Stimulated activated CD8-positive, alpha-beta memory T cell treated with anti-CD3 and anti-CD28 coated beads, Interleukin-15, amount 100 ng/mL, for 24 hours (primary cell): Measurements from ENCODE around the gene SESN1.
"Not testable (repeated sequence)": the region's sequence is repeated elsewhere in the genome, so short reads cannot be mapped to it uniquely, and the experiment has no call there.

Experiments used
- DNase-seq: peaks from one replicate; pipeline ENCODE4 v3.0.0-alpha.2; 2020; ENCODE audit warnings: low read depth

SESN1 gene

DNA sequence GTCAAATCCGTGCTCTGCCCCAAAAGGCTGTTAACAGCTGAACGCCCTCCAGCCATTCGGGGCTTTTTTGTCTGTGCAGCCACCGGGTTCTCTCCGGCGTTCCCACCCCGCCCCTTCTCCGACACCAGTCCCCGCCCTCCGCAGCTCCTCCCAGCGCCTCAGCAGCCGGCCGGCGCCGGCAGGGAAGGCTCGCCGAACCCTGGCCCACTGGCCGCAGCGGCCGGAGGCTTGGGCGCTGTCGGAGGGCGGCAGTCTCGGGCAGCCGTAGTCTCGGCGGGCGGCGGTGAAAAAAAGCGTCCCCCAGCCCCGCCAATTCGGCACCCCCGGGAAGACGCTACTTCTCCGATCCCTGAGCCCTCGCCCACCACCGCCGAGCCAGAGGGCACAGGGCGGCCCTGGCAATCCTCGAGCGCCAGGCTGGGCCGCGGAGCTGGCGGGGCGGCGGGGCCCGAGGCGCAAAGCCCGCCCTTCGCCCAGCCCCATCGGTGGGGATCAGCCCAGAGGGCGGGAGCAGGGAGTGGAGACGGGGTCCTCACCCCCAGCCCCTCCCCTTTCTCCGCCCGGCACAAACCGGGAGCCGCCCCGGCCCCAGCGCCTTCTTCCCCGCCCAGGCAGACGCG is at the start of gene SESN1:
TSS of gene SESN1 (minus strand) at position 431 of the 620 bp plus-strand sequence. CDS start 773 bp downstream, outside the sequence.
- DNase-seq, result peak; percentile 64

DNA sequence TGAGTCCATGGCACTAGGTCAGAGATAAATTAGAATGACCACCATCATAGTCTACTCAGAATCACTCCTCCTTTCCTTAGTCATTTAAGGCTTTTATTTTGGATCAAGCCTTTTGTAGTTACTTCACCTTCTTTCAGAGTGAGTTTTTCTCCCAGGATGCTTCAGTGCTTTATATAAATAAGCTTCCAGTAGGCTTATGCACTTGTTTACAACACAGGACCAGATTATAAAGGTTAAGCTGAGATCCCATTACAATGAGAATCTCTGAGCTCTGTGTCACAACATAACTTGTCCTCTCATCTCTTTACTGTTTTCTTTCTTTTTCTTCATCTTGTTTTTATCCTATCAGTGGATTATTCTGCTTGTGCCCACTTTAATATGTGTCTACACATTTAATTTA is 48.5 kb upstream of the SESN1 start:
- DNase-seq, result no peak

DNA sequence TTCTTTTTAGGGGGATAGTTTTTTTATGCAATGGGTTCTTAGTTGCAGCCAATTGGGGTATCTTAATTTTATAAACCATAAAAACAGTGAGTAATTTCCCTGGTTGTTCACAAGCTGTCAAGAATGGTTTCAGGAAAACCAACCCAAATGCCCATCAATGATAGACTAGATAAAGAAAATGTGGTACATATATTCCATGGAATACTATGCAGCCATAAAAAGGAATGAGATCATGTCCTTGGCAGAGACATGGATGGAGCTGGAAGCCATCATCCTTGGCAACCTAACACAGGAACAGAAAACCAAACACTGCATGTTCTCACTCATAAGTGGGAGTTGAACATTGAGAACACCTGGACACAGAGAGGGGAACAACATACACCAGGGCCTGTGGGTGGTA is 47.4 kb upstream of the SESN1 start:
- DNase-seq, result not testable (repeated sequence)

DNA sequence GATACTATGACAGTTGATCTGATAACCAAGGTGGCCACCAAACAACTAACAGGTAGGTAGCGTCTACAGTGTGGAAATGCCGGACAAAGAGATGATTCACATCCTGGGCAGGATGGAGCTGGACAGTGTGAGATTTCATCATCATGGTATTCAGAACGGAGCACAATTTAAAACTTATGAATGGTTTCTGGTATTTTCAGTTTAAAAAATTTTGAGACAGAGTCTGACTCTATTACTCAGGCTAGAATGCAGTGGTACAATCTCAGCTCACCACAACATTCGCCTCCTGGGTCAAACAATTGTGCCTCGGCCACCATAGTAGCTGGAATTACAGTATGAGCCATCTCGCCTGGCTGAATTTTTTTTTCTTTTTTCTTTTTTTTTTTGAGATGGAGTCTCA is 44.5 kb upstream of the SESN1 start:
- DNase-seq, result no peak

DNA sequence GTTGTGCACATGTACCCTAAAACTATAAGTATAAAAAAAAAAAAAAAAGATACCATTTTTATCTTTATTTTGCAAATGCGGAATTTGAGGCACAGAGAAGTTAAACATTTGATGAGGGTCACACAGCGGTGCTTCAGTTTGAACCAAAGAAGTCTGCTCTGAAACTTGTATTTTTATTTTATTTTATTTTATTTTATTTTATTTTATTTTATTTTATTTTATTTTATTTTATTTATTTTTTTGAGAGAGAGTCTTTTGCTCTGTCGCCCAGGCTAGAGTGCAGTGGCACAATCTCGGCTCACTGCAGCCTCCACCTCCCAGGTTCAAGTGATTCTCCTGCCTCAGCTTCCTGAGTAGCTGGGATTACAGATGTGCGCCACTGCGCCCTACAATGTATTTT is 41.9 kb upstream of the SESN1 start:
- not testable (repeated sequence) for DNase-seq

DNA sequence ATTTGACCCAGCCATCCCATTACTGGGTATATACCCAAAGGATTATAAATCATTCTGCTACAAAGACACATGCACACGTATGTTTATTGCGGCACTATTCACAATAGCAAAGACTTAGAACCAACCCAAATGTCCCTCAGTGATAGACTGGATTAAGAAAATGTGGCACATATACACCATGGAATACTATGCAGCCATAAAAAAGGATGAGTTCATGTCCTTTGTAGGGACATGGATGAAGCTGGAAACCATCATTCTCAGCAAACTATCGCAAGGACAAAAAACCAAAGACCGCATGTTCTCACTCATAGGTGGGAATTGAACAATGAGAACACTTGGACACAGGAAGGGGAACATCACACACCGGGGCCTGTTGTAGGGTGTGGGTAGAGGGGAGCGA is 41.4 kb upstream of the SESN1 start:
- DNase-seq, result not testable (repeated sequence)

DNA sequence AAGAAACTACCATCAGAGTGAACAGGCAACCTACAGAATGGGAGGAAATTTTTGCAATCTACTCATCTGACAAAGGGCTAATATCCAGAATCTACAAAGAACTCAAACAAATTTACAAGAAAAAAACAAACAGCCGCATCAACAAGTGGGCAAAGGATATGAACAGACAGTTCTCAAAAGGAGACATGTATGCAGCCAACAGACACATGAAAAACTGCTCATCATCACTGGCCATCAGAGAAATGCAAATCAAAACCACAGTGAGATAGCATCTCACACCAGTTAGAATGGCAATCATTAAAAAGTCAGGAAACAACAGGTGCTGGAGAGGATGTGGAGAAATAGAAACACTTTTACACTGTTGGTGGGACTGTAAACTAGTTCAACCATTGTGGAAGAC is 41.0 kb upstream of the SESN1 start:
- not testable (repeated sequence) for DNase-seq

DNA sequence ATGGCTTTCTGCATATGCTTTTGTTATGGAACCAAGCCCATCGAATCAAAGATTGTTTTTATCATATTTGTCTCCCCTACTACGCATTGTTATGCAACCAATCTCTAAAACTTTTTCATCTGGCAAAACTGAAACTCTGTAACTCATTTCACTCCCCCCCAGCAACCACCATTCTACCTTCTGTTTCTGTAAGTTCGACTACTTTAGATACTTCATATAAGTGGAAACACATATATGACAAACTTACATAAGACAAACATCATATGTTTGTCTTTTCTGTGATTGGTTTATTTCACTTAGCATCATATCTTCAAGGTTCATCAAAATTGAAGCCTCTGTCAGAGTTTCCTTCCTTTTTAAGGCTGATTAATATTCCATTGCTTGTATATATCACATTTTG is 35.4 kb upstream of the SESN1 start:
- DNase-seq, result no peak

DNA sequence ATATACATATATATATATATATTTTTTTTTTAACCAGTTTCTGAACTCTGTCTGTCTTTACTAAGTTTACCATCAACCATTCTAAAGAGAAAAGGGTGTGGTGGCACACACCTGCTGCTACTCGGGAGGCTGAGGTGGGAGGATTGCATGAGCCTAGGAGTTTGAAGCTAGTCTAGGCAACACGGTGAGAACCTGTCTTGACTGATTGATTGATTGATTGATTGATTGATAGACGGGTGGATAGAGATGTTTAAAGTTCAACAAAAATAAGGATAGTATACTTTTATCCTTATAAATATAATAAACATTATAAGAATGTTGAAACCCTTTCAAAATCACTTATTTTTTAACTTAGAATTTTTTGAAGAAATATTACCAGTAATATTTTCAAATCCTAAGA is 30.9 kb upstream of the SESN1 start:
- no peak for DNase-seq

DNA sequence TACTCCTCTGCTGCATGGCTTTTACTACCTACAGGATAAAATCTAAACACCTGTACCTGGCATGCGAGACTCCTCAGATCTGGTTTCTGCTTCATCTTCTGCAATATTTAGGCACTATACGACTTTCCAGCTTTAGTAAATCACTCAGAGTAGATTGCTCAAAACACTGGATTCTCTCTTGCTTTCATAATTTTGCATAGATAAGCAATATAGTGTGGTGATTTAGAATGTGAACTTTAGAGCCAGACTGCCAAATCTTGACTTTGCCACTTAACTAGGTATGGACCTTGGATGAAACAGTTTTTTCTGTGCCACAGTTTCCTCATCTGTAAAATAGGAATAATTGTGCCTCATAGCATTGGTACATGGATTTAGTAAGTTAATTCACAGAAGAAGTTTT is 29.6 kb upstream of the SESN1 start:
- no peak for DNase-seq

DNA sequence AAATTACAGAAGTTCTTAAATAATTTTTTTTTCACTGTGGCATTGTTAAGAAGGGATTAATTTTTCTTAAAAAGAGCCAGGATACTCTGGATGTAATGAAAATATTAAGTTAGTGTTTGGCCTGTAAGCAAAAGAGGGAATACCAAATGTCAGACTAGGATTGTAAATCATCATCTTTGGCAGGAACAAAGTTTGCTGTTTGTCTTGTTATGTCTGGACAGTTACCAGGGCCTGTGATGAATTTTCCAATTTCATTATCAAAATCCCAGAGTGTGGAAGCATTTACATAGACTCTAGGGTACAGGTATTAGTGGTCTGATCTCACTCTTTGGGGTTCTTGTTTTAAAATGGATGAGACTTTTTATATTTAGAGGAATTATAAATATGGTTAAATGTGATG is 26.8 kb upstream of the SESN1 start:
- DNase-seq, result no peak

DNA sequence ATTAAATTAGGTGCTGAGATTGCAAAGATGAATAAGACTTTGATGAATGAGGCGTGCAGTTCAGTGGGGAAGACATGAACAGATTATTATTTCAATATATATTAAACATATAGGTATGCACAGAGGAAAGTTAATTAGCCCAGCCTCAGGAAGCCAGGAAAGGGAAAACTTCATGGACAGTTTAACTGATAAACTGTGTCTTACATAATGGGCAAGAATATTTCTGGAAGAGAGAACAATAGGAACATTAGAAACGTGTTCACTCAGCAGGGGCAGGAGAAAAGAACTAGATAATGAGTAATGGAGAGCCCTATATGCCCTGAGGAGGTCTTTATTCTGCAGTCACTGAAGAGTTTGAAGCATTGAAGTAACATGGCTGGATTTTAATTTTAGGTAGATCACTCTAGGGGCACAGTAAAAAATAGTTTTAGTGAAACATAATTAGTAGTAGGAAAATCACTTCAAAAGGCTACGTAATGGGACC is 24.3 kb upstream of the SESN1 start:
- DNase-seq, result no peak

DNA sequence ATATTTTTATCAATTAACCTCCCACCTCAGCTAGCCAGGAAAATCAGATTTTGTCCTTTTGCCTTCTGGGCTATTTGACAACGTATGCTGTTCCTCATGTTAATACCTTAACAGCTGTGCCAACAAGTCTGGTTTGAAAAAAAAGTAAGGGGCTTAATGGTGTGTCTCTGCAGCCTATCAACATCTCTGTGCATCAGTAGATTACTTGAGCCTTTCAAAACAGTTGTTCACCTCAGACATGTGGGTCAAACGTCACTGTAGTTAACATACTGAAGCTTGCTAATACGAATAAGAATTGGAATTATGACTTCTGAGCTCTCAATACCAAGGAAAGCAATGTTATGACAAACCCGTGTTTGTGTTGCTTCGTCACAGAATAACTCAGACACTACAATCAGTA is 23.7 kb upstream of the SESN1 start:
- DNase-seq, result no peak

DNA sequence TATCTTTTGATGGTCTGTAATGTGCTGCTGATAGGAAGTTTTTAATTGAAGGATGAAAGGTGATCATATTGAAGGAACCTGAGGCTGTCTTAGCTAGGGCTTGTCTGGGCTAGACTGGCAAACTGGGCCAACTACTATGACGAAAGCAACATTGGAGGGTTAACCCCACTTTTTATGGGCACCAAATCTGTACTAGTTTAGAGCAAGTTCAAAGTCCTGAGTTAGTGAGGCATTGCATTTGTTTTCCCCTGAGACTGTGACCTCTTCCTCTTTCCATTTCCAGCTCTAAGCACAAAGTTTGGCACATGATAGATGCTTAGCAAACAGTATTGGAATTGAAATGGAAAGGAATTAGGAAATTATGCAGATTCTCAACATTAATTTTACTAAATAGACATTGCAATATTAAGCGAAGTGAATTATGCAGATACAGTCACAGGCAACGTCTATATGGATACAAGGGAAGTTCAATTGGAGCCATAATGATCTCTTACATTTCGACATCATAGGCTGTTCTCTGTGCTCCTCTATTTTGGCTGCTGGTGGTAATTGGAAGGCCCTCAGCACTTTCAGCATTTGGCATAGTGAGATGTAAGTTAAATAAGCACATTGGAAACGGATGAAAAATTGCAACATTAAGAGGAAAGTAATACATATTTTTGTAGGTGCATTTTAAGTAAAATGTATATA is 22.8 kb upstream of the SESN1 start:
- DNase-seq, result no peak

DNA sequence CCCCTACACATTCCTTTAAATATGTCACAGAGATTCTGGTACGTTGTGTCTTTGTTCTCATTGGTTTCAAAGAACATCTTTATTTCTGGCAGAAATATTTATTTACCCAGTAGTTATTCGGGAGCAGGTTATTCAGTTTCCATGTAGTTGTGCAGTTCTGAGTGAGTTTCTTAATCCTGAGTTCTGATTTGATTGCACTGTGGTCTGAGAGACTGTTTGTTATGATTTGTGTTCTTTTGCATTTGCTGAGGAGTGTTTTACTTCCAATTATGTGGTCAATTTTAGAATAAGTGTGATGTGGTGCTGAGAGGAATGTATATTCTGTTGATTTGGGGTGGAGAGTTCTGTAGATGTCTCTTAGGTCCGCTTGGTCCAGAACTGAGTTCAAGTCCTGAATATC is 18.0 kb upstream of the SESN1 start:
- not testable (repeated sequence) for DNase-seq

DNA sequence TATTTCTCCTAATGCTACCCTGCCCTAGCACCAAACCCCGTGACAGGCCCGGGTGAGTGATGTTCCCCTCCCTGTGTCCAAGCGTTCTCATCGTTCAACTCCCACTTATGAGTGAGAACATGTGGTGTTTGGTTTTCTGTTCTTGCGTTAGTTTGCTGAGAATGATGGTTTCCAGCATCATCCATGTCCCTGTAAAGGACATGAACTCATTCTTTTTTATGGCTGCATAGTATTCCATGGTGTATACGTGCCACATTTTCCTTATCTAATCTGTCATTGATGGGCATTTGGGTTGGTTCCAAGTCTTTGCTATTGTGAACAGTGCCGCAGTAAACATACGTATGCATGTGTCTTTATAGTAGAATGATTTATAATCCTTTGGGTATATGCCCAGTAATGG is 15.0 kb upstream of the SESN1 start:
- not testable (repeated sequence) for DNase-seq

DNA sequence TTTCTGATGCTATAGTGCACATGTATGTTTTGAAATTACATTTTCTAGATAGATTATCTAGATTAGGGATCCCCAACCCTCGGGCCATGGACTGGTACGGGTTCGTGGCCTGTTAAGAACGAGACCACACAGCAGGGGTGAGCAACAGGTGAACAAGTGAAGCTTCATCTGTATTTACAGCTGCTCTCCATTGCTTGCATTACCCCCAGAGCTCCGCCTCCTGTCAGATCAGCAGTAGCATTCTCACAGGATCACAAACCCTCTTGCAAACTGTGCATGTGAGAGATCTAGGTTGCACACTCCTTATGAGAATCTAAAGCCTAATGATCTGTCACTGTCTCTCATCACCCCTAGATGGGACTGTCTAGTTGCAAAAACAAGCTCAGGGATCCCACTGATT is 11.0 kb upstream of the SESN1 start:
- DNase-seq, result no peak

DNA sequence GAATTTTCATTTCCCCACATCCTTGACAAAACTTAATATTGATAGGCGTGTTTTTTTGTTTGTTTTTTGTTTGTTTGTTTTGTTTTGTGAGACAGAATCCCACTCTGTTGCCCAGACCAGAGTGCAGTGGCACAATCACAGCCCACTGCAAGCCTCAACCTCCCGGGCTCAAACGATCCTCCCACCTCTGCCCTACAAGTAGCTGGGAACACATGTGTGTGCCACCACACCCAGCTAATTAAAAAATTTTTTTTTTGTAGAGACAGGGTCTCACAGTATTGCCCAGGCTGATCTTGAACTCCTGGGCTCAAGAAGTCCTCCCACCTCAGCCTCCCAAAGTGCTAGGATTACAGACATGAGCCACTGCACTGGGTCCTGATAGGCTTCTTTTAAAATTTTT is 9.9 kb upstream of the SESN1 start:
- DNase-seq, result no peak

DNA sequence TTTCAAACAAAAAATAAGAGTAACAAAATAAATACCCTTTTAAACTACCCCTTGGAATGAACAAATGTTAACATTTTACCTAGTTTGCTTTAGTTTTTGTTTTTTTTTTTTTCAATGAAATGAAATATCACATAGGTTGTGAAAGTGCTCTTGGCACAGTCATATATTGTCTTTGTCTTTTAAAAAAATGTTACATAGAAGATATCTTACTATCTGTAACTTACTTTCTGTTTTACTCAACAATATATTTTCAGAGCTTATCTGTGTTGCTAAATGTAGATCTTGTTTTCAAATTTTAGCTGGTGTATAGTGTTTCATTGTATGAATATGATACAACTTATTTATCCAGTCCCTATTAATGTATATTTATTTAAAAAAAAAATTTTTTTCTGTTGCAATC is 9.3 kb upstream of the SESN1 start:
- no peak for DNase-seq

DNA sequence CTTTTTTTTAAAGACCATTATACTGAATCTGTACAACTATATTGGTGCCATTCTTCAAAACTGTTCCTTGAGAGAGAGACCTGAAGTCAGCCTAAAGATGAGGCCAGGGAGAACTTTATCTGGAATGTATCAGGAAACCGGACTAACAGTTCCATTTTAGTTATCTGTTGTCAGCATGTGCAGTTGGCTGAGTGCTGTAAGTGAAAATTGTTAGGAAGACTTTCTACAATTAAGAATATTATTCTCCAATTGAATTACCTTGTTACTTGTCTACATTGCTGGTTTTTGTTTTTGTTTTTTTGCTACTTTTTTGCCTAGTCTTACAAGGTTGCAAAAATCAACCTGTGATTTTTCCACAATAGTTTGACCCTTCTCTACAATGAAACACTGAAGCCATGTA is 8.1 kb upstream of the SESN1 start:
- no peak for DNase-seq

DNA sequence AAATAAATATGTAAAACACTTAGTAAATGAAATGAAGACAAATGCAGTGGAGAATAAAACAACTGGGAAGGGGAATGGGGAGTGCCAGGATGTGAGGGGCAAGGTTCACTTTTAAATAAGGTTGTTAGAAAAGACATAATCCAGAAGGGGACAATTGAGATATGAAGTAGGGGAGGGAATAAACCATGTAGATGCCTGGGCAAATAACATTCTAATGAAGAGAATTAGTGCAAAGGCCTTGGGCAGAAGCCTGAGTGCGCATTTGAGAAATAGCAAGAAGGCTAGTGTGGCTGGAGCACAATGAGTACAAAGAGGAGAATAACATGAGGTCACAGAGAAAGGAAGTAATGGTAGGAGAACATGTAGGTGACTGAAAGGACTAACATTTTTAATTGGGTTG is 3.0 kb upstream of the SESN1 start:
- no peak for DNase-seq

DNA sequence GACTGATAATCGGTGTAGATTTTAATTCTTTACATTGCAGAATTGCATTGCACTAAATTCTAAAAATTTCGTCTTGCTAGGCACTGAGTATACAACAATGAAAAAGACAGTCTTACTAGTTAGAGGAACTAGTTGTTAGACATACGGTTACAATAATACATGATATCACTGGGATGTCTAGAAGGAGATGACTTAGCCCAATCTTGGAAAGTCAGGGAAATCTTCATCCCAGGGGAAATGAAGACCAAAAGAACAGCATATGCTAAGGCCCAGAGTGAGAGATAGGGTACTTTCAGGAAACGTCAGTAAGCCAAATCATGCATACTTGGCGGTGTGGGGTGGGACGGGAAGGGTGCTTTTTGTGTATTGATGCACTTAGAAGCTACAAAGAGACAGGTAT is 1.6 kb upstream of the SESN1 start:
- DNase-seq, result no peak

DNA sequence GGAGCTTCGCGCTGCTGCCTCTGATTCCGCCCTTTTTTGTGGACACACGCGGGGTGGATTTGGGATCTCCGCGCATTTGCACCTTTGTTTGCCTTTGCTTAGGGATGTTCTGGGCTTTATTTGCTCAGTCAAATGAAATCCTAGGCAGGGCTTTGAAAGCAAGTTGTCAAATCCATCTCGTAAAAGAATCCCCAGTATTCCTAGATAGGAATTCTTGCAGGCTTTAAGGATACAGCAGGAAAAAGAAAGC is 1.1 kb upstream of the SESN1 start:
- DNase-seq, result no peak
